A204.1 (cell line): ENCODE results near the gene ARHGEF37.
"Not testable (repeated sequence)": the region's sequence is repeated elsewhere in the genome, so short reads cannot be mapped to it uniquely, and the experiment has no call there.

Source experiments
- FAIRE-seq: peaks from 2 replicates; lab custom pipeline; 2012; peaks lifted over from hg19 to GRCh38; lab: Jason Lieb, UNC

Gene ARHGEF37

GRCh38 chr5:149648464-149649393 is 67.4 kb downstream of the ARHGEF37 start:
- not testable (repeated sequence) for FAIRE-seq

- not testable (repeated sequence) for FAIRE-seq
Observed at GRCh38 chr5:149649730-149650129, 68.4 kb downstream of the ARHGEF37 start.

GRCh38 chr5:149651686-149652085 is 70.4 kb downstream of the ARHGEF37 start:
- no peak for FAIRE-seq

GRCh38 chr5:149652697-149653096 is 71.4 kb downstream of the ARHGEF37 start:
- no peak for FAIRE-seq

- FAIRE-seq = no peak
Observed at GRCh38 chr5:149654231-149654630, 72.9 kb downstream of the ARHGEF37 start.

GRCh38 chr5:149654883-149655505 is 73.7 kb downstream of the ARHGEF37 start:
- no peak for FAIRE-seq

GRCh38 chr5:149656576-149657182 is 75.4 kb downstream of the ARHGEF37 start:
- no peak for FAIRE-seq

GRCh38 chr5:149657324-149657723 is 76.0 kb downstream of the ARHGEF37 start:
- FAIRE-seq = no peak

GRCh38 chr5:149658299-149658698 is 77.0 kb downstream of the ARHGEF37 start:
- FAIRE-seq = no peak

- FAIRE-seq = no peak
Observed at GRCh38 chr5:149664083-149664482, 82.8 kb downstream of the ARHGEF37 start.

GRCh38 chr5:149664666-149665415 is 83.5 kb downstream of the ARHGEF37 start:
- FAIRE-seq = no peak

- FAIRE-seq = no peak
Observed at GRCh38 chr5:149665416-149666175, 84.3 kb downstream of the ARHGEF37 start.

GRCh38 chr5:149666212-149666852 is 85.0 kb downstream of the ARHGEF37 start:
- no peak for FAIRE-seq

GRCh38 chr5:149667084-149667828 is 86.0 kb downstream of the ARHGEF37 start:
- FAIRE-seq = no peak

GRCh38 chr5:149667829-149668330 is 86.6 kb downstream of the ARHGEF37 start:
- no peak for FAIRE-seq

- FAIRE-seq = not testable (repeated sequence)
Observed at GRCh38 chr5:149669273-149669672, 88.0 kb downstream of the ARHGEF37 start.

GRCh38 chr5:149671544-149671943 is 90.2 kb downstream of the ARHGEF37 start:
- FAIRE-seq = no peak

GRCh38 chr5:149672701-149673476 is 91.6 kb downstream of the ARHGEF37 start:
- FAIRE-seq = no peak

- FAIRE-seq = no peak
Observed at GRCh38 chr5:149674686-149675085, 93.4 kb downstream of the ARHGEF37 start.
